ENCODE data around the gene STRN3.
"Not testable (repeated sequence)": the region's sequence is repeated elsewhere in the genome, so short reads cannot be mapped to it uniquely, and the experiment has no call there.

STRN3 gene

DNA sequence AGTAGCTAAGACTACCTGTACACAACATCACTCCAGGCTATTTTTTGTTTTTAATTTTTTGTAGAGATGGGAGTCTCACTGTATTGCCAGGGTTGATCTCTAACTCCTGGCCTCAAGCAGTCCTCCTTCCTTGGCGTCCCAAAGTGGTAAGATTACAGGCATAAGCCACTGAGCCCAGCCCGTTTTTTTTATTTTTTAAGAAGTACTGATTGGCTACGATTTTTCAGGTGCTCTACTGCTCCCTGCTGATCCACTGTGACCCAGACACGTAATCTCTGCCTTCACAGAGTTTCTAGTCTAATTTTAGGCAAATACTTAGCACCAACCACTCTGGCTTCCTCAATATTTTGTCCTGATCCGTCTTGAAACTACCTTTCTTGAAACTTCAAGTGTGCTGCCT is 4.3 kb upstream of the STRN3 start:
- DNase-seq: no peak

DNA sequence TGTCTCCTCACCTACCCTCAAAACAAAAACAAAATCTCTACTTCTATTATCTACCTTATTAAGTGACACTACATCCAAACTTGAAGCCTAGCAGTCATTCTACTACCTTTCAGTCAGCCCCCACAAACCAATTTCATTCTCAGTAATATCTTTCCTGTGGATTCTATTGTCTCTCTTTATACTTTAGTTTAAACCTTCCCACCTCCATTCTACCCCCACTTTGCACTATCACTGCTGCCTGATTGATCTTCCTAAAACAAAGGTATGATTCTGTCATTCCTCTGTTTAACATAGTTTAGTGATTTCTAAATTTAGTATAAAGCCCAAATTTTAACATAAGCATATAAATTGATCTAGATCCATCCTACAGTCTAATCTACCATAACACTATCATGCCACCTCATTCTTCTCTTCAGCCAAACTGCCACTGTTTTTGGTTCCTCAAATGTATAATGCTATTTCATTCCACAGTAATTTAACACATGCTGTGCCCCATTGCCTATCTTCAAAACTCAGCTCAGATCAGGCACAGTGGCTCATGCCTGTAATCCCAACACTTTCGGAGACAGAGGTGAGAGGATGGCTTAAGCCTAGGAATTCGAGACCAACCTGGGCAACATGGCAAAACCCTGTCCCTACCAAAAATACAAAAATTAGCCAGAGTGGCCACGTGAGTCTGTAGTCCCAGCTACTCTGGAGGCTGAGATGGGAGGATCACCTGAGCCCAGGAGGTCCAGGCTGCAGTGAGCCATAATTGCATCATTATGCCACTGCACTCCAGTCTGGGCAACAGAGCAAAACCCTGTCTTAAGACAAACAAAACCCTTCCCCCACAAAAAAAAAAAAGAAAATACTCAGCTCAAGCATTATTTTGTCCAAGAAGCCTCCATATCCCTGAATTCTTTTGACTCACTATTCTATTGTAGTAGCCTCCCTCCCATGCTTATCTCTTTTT is 3.1 kb upstream of the STRN3 start:
- no peak for DNase-seq

DNA sequence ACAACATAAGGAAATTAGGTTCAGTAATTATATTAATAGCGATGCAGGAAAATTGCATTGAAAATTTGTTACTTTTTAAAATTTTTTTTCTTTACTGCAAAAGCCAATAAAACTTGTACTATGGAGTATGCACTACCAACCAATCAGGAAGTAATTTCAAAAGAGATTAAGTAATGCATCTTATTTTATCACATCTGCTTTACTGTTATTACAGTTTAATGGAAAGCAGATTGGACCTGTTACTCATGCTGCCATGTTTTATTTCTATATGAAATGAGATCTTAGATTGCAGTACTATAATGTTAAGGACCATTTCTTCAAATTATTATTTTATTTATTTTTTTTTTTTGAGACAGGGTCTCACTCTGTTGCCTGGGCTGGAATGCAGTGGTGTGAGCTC is 1.7 kb upstream of the STRN3 start:
- DNase-seq: no peak

DNA sequence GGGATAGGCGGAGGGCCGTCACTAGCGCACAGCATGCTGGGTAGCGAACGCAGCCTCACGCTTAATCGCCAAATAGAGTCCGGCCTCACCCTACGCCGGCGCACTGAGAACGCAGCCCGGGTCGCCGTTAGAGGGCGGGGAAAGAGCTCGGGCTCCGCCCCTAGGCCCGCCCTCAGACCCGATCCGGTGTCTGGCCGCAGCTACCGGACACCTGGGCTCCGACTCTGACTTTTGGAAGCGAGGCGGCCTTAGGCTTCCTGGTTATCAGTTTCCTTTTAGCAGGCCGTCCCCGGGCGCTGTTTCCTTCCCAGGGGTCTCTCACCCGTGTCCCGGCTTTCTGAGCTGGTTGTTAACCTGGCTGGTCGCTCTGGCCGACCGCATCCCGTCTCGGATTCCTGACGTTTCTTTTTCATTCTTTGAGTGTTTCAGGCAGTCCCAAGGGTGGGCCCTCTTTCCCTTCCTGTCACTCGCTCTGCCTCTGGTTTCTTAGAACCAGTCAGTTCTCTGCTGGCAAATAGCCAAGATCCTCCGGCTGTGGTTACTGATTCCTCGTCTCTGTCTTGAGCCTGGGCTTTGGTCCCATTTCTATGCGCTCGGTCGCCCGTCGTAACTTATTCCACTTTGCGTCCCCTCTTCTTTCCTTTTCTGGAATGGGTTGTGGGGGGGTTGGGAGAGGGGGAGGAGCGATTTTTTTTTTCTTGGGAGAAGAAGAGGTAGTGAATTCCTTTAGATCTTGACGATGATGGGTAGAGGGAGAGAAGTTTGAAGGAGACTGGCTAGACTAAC is 464 bp upstream of the STRN3 start:
- peak; percentile 89 for DNase-seq

DNA sequence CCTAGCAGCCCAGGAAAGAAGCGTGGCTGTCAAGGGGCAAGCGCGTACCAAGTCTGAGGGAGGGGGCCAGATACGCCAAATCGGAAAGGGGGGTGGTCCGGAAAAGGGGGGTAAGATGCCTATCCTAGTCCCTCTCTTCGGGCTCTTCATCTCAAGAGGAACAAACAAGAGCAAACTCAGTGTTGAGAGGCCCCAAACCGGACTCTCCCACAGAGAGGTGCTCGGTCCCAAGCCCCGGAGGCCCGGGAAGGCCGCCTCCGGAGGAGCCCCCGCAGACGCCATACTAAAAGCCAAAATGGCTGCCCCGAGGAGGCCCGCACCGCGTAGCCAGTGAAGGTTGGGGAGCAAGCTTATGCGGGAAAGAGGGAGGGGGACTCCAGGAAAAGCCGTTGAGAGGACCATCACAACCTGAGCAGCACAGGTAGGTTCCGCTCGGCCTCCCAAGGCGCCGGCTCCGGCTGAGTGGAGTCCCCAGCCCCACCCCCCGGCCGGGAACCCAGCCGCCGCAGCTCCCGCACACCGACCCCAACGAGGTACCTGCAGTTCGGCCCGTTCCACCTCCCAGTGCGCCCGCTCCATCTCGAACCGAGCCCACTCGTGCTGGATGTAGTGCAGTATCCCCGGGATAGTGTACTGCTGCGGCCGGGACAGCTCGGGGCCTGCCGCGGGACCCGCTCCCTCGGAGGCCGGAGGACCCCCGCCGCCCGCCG is 657 bp downstream of the STRN3 start, which contains the start of gene AP4S1:
TSS of gene AP4S1 (plus strand) at position 283 of the 710 bp plus-strand sequence. CDS start 40,548 bp downstream, outside the sequence.
- peak; percentile 42 for DNase-seq

DNA sequence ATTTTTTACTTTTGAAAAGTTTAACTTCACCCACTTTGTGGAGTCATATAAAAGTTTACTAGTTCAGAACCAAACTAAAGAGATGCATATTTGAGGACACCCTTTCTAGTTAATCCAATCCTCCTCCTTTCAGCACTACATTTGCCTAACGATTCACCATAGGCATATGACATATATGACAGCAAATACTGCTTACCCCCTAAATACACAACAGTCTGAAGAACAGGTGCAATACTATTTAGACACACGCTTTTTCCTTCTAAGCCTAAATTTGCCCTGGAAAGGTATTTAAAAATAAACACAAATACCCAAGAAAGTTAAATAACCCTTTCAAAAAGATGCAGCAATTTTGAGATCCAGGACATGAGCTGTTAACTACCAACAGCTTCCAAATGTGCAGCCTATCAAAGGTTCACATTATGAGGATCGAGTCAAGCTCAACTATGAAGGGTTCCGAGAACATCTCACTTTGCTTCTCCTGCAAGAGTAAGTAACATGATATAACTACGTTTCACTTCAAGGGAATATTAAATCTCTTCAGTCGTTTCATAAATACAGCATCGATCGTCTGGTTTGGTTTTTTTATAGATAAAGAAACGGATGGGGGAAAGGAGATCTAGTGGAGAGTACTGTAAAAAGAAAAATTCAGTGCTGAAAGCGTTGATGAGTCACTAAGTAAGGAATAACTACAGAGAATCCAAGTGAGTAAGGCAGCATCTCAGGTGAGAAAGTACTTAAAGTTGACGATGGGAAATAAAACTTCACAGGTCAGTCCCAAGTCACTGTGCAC is 1.4 kb downstream of the STRN3 start:
- DNase-seq: no peak

DNA sequence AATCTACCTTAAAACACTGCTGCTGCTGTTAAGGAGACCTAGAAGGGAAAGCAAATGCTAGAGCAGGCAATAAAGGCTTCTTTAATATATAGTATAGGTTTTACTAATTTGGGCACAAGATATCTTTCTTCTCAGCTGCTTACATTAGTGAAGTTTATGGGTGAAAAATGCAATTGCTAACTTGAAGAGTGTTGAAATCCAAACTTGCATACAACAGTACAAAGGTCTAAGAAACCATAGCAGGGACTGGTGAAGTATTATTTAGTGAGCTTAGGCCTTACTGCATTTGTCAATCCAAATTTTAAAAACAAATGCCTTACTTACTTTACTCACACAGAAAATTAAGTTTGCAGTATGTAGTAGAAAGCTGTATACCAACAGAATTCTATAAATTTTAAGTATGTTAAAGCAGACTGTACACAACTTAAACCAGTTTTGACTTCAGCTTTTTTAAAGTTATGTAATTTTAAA is 2.1 kb downstream of the STRN3 start:
- DNase-seq: no peak

DNA sequence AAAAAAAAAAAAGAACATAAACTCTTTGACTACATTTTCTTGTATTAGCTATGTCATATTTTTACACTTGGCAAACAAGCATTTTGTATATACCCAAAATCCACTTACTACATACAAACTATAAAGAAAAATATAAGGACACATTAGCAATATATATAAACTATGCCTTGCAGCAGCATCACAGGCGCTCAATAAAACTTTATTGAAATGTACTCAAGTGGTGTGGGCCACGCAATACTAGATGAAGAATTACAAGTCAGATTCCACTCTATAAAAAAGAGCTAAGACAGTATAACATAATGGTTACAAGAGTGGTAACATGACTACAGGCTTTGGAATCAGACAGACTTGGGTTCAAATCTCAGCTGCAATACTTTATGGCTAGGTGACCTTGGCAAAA is 3.8 kb downstream of the STRN3 start:
- no peak for DNase-seq

DNA sequence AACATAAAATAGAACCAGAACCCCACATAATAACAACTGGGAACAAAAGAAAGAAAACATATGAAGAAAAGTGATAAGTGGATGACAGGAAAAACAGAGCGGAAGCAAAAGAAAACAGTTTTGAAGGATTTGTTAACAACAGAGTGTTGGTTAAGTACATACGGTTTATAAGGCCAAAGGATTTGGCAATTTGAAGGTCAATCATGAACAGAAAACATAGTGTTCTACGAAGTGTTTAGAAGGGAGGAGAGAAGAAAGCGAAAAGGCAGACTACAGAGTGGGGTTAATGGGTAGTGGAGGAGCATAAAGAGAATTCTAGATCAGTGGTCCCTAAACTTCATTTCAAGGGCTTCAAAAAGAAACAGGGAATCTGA is 4.6 kb downstream of the STRN3 start:
- no peak for DNase-seq

DNA sequence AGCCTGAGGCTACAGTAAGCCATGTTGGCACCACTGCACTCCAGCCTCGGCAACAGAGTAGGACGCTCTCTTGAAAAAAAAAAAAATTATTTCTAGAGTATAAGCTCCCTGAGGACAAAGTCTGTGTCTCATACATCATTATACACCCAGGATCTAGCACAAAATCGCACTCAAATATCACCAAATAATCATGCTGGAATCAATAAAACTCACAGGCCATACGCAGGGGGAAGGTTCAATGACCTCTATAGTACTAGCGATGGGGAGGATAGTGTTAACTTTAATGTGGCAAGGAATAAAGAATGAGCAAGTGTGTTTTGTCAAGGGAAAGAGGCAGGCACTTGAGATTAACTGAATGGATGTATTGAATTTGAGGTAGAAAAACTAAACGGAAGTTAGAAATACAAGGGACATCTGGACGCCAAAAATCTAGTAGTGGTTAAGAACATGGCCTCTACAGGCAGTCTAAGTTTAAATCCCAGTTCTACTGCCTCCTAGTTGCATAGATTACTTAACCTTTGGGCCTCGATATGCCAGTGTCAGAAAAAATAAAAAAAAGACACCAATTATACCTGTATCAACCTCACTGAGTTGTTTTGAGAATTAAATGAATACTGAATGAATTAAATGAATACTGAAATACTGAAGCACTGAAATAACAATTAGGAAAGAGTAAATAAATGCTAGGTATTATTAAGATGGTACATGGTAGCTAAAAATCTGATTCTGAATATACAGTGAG is 5.2 kb downstream of the STRN3 start:
- no peak for DNase-seq

DNA sequence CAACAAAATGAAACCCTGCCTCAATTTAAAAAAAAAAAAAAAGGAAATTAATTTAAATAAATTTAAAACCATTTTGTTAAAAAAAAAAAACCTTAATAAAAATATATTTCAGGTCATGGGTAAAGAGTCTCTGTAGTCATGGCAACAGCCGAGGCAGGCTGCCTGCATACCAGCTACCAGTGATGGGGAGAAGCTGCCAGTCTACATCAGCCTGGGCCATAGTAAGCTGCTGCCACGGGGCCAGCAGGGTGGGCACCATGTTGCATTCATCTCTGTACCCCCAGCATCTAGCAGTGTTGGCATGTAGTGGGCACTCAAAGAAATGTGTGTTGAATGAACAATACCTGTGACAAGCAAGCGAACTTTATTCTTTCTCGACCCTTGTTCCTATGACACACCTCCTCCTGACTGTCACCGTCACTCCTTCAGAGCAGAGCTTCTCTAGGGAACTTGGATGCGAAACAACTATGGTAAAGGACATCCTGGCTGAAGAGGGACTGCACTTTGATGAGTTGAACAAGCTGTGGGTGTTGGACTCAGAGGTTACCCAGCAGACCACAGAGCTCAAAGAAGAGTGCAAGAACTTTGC is 8.0 kb downstream of the STRN3 start:
- no peak for DNase-seq

DNA sequence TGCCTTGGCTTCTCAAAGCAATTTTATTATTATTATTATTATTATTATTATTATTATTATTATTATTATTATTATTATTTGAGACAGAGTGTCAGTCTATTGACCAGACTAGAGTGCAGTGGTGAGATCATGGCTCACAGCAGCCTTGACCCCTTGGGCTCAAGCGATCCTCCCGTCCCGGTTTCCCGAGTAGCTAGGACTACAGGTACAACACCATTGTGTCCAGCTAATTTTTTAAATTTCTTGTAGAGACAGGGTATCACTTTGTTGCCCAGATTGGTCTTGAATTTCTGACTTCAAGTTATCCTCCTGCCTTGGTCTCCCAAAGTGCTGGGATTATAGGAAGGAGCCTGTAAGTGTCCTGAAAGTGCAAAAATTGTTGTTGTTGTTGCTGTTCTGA is 12.3 kb downstream of the STRN3 start:
- no peak for DNase-seq

DNA sequence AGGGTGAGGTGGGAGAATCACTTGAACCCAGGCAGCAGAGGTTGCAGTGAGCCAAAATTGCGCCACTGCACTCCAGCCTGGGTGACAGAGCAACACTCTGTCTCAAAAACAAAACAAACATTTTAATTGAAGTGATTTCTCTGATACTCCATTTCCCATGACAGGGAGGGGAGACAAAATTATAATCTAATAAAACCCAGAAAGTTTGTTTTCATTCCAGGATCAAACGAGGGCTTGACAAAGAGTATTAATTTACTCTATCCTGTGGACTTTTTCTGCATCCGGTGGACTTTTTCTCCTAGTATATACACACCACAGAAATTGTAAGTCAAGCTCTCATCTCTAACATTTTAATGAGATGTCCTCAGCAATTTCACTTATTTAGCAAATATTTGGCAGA is 15.2 kb downstream of the STRN3 start:
- no peak for DNase-seq

DNA sequence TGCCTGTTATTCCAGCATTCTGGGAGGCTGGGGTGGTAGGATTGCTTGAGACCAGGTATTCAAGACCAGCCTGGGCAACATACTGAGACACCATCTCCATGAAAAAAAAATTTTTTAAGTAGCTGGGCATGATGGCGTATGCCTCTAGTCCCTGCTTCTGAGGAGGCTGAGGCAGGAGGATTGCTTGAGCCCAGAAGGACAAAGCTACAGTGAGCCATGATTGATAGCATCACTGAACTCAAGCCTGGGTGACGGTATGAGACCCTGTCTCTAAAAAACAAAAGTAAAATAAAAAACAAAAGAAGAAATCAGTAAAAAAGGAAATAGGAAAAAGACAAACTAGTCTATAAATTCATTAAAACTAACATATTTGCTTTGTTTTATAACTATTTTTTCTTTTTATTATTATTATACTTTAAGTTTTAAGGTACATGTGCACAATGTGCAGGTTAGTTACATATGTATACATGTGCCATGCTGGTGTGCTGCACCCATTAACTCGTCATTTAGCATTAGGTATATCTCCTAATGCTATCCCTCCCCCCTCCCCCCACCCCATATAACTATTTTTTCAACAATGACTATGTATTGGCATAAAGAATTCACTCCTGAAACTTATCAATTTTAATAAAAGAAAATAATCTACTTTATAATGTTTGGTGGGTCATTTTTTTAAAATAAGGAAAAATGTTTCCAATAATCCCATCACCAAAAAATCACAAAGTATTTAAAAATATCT is 16.2 kb downstream of the STRN3 start:
- DNase-seq: no peak

DNA sequence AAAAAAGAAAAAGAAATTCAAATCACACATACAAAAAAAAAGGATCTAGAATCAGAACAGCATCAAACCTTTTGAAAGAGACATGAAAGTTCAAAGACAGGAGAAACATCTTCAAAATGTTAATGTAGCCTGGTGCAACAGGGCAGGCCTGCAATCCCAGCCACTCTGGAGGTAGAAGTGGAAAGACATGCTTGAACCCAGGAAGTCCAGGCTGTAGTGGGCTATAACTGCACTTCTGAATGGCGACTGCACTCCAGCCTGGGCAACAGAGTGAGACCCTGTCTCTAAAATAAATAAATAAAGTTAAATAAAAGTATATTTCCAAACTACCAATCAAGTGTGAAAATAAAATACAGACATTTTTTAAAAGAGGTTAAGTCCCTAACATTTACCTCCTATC is 19.5 kb downstream of the STRN3 start:
- no peak for DNase-seq

DNA sequence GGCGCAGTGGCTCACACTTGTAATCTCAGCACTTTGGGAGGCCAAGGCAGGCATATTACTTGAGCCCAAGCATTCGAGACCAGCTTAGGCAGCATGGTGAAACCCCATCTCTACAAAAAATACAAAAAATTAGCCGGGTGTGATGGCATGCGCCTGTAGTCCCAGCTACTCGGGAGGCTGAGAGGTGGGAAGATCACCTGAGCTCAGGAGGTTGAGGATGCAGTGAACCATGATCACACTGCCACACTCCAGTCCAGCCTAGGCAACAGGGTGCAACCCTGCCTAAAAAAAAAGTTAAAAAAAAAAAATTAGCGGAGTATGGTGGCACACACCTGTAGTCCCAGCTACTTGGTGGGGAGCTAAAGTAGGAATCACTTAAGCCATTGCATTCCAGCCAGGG is 22.2 kb downstream of the STRN3 start:
- not testable (repeated sequence) for DNase-seq

DNA sequence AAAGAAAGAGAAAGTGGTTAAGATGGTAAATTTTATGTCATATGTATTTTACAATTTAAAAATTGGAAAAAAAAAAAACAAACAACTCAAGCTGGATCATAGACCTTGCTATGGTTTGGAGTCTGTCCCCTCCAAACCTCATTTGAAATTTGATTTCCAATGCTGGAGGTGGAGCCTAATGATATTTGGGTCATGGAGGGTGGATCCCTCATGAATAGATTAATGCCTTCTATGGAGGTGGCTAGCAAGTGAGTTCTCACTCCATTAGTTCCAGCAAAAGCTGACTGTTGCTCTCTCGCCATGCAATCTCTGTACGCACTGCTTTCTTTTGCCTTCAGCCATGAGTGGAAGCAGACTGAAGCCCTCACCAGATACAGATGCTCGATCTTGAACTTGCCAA is 22.9 kb downstream of the STRN3 start:
- DNase-seq: no peak

DNA sequence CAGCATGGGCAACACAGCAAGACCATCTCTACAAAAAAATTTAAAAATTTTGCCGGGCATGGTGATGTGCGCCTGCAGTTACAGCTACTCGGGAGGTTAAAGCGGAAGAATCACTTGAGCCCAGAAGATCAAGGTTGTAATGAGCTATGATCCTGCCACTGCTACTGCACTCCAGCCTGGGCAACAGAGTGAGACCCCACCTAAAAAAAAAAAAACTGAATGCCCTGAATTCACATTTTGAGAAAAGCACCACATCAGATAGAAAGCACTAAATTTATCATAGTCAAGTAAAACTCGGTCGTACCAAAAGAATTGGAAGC is 24.9 kb downstream of the STRN3 start:
- no peak for DNase-seq

DNA sequence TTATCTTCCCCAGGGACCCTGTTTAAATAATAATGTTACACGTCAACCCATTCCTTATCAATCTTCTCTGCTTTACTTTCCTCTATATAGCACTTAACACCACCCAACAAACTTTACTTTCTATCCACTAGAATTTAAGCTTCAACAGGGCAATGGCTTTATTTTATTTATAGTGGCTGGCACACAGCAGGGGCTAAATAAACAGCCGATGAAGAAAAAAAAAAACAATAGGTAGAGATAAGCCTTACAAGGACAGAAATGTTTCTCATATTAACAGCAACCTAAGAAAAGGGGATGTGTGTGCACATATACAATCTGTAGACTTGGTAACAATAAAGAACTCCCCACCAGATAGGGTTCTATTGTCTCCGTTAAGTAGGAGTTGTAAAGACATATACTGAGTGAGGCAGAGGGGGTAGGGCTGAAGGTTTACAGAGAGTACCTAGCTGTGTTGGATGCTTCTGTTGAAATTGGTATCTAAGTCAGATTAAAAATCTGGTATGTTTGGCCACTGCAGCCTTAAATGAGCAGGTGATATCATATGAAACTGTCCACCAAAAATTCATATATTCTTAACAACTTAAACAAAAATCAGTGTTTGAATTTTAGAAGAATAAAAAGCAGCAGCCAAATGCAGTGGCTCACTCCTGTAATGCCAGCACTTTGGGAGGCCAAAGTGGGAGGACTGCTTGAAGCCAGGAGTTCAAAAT is 25.4 kb downstream of the STRN3 start:
- DNase-seq: no peak
